ENCODE results near the gene TUBGCP2.

Gene TUBGCP2

DNA sequence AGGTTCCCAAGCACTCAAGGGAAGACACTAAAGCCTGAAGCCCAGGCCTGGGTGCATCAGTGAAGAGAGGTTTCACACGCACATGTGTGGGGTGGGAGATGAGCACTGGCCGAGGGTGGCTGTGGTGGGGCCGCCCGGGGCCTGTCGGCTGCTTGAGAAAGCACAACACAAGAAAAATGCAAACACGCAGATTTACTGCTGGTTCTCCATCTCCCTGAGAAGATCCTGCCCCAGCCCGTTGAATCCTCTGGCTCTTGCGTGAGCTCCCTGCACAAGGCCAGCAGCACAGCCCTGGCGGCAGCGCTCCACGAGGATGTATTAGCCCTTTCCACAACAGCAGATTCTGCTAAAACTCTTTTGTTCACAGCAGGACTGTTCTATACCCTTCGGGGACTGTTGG is 6.2 kb upstream of the TUBGCP2 start:
- H3K9me3 ChIP-seq (ENCODE audit: low read depth, low read length): no peaks in the 10 kb centered on the region
- no peak overlapping the region for H3K27ac ChIP-seq
- no peak overlapping the region for H3K9ac ChIP-seq (ENCODE audit: insufficient read length)
- TF ChIP-seq POLR2AphosphoS5 (IDR thresholded peaks at IDR 0.05; ENCODE audit: borderline replicate concordance, low read depth, low read length): no peak
- no peak for TF ChIP-seq EZH2 (IDR thresholded peaks at IDR 0.05)
- no peak for DNase-seq (ENCODE audit: low read depth, low spot score)
- no peaks in the 10 kb centered on the region; the same call in 1 of the 2 replicates for H3K36me3 ChIP-seq (ENCODE audit: insufficient read depth, low read length)
- no peak overlapping the region for H3K4me3 ChIP-seq

DNA sequence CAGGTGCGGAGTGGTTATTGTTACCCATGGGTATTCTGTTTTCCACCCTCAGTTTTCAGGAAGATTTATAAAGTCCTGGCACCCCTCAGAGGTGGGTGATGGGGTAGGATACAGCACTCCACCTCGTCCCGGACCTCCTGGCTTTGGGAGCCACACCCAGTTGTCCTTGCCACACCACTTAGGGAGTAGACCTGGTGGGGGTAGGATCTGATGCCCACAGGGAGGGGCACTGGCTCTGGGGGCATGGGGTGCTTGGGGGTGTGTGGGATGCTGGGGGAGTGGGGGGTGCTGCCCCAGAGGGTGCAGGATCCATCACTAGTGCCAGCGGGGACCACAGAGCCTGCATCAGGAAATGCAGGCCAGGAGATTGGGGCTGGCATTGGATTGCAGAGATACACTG is 4.5 kb upstream of the TUBGCP2 start:
- Histone ChIP-seq H3K36me3 (ENCODE audit: insufficient read depth, low read length) (no peaks in the 10 kb centered on the region; the same call in 1 of the 2 replicates), H3K4me3 (no peak overlapping the region), H3K9ac (ENCODE audit: insufficient read length) (no peak overlapping the region), H3K27ac (no peak overlapping the region), H3K9me3 (ENCODE audit: low read depth, low read length) (no peaks in the 10 kb centered on the region)
- TF ChIP-seq POLR2AphosphoS5 (IDR thresholded peaks at IDR 0.05; ENCODE audit: borderline replicate concordance, low read depth, low read length) (no peak), FOXP2 (optimal IDR thresholded peaks at IDR 0.05; ENCODE audit: control extremely low read depth, extremely low read length, insufficient read depth) (no peak), EZH2 (IDR thresholded peaks at IDR 0.05) (no peak)
- no peak for DNase-seq (ENCODE audit: low read depth, low spot score)

DNA sequence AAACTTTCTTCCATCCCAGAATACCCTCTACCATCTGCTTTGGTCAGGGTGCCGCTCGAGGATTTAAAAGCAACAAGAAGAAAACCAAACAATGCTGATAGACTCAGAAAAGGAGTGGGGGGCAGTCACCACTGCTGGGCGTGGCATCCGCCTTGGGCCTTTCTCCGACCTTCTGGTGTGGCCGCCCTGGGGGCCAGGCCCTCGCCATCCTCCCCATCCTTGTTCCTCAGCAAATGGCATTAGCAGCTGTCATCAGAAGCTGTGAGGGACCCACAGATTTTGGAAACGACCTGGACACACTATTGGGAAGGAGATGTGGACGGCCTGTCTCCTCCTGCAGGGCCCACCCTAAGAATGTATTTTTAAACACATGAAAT is 4.1 kb upstream of the TUBGCP2 start:
- H3K4me3 ChIP-seq: no peak overlapping the region
- no peak overlapping the region for H3K27ac ChIP-seq
- H3K9me3 ChIP-seq (ENCODE audit: low read depth, low read length): no peaks in the 10 kb centered on the region
- no peaks in the 10 kb centered on the region; the same call in 1 of the 2 replicates for H3K36me3 ChIP-seq (ENCODE audit: insufficient read depth, low read length)
- H3K9ac ChIP-seq (ENCODE audit: insufficient read length): no peak overlapping the region
- no peak for TF ChIP-seq EZH2 (IDR thresholded peaks at IDR 0.05)
- no peak for DNase-seq (ENCODE audit: low read depth, low spot score)

DNA sequence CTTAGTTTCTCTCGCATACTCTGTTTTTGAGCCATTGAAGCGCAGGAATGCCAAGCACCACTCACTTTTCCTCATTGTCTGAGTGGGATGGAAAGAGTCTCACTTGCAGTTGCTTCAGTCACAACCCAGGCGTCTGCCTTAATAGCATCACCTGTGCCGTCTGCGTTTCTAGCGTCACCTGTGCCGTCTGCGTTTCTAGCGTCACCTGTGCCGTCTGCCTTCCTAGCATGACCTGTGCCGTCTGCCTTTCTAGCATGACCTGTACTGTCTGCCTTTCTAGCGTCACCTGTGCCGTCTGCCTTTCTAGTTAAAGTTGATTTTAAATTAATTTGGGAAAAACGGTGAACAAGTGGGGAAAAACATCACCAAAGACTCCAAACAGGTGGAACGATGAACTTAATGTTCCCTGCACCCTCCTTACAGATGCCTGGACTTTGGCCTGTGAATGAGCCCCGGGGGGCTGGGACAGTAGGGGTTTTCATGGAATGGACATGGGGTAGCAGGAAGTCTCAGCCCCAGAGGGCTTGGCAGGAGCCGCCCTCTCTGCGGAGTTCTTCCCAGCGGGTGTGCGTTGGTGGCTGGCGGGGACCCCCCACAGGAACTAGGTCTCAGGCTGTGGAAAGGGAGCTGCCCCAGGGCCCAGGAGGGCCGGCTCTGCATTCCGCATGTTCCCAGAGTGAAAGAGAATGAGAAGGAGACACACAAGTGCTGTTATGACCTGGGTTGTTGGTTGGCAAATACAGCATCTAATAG is 3.5 kb upstream of the TUBGCP2 start:
- Histone ChIP-seq H3K9ac (ENCODE audit: insufficient read length) (no peak overlapping the region), H3K4me3 (no peak overlapping the region), H3K36me3 (ENCODE audit: insufficient read depth, low read length) (no peaks in the 10 kb centered on the region; the same call in 1 of the 2 replicates), H3K27ac (no peak overlapping the region), H3K9me3 (ENCODE audit: low read depth, low read length) (no peaks in the 10 kb centered on the region)
- no peak for TF ChIP-seq EZH2 (IDR thresholded peaks at IDR 0.05)
- TF ChIP-seq POLR2AphosphoS5 (IDR thresholded peaks at IDR 0.05; ENCODE audit: borderline replicate concordance, low read depth, low read length): no peak
- no peak for TF ChIP-seq FOXP2 (optimal IDR thresholded peaks at IDR 0.05; ENCODE audit: control extremely low read depth, extremely low read length, insufficient read depth)
- no peak for DNase-seq (ENCODE audit: low read depth, low spot score)

DNA sequence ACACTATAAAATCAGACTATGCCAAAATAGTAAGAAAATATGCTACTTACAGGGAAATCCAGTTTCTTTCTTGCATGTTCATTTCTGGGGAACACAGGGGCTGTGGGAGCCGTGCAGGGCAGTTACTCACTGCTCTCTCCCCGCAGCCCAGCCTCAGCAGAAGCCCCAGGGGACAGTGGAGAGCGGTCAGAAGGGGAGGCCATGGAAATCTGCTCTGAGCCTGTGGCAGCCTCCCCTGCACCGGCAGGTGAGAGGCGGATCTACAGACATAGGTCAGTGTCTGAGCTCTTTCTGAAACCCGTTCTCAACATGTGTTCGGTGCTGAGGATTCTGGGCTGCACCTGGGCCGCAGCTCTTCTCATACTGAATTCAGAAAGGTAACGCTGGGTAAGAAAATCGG is 2.9 kb upstream of the TUBGCP2 start:
- H3K27ac ChIP-seq: no peak overlapping the region
- H3K36me3 ChIP-seq (ENCODE audit: insufficient read depth, low read length): no peaks in the 10 kb centered on the region; the same call in 1 of the 2 replicates
- no peak for TF ChIP-seq POLR2AphosphoS5 (IDR thresholded peaks at IDR 0.05; ENCODE audit: borderline replicate concordance, low read depth, low read length)
- TF ChIP-seq FOXP2 (optimal IDR thresholded peaks at IDR 0.05; ENCODE audit: control extremely low read depth, extremely low read length, insufficient read depth): no peak
- no peak for TF ChIP-seq EZH2 (IDR thresholded peaks at IDR 0.05)
- DNase-seq (ENCODE audit: low read depth, low spot score): no peak
- H3K9ac ChIP-seq (ENCODE audit: insufficient read length): no peak overlapping the region
- no peaks in the 10 kb centered on the region for H3K9me3 ChIP-seq (ENCODE audit: low read depth, low read length)
- H3K4me3 ChIP-seq: no peak overlapping the region

DNA sequence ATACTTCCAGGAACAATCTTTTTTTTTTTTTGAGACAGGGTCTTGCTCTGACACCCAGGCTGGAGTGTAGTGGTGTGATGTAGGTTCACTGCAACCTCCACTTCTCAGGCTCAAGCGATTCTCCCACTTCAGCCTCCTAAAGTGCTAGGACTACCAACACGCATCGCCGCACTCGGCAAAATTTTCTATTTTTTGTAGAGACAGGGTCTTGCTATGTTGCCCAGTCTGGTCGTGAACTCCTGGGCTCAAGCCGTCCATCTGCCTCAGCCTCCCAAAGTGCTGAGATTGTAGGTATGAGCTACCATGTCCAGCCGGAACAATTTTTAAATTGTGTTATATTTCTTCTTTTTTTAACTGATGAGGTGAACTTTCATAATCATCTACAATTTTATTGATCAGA is 2.1 kb upstream of the TUBGCP2 start:
- DNase-seq (ENCODE audit: low read depth, low spot score): no peak
- no peak overlapping the region for H3K9ac ChIP-seq (ENCODE audit: insufficient read length)
- H3K9me3 ChIP-seq (ENCODE audit: low read depth, low read length): no peaks in the 10 kb centered on the region
- no peaks in the 10 kb centered on the region; the same call in 1 of the 2 replicates for H3K36me3 ChIP-seq (ENCODE audit: insufficient read depth, low read length)
- TF ChIP-seq EZH2 (IDR thresholded peaks at IDR 0.05): no peak
- H3K27ac ChIP-seq: no peak overlapping the region
- no peak overlapping the region for H3K4me3 ChIP-seq

DNA sequence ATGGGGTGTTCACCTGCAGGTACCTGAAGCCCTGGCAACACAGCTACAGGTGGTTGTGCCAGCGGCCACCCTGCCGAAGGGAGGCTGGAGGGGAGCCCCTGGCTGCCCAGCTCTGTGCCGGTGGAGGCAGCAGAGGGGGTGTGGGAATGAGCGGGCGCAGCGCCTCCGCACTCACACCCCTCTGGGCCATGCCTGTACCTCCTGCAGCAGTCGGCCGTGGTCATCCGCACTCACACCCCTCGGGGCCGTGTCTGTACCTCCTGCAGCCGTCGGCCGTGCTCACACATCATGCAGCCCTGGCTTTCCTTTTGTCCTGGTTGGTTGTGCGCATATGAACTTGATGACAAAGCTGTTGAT is 1.7 kb upstream of the TUBGCP2 start:
- TF ChIP-seq FOXP2 (optimal IDR thresholded peaks at IDR 0.05; ENCODE audit: control extremely low read depth, extremely low read length, insufficient read depth) (no peak), POLR2AphosphoS5 (IDR thresholded peaks at IDR 0.05; ENCODE audit: borderline replicate concordance, low read depth, low read length) (no peak), EZH2 (IDR thresholded peaks at IDR 0.05) (no peak)
- no peaks in the 10 kb centered on the region; the same call in 1 of the 2 replicates for H3K36me3 ChIP-seq (ENCODE audit: insufficient read depth, low read length)
- DNase-seq (ENCODE audit: low read depth, low spot score): no peak
- no peak overlapping the region for H3K27ac ChIP-seq
- H3K9me3 ChIP-seq (ENCODE audit: low read depth, low read length): no peaks in the 10 kb centered on the region
- H3K4me3 ChIP-seq: no peak overlapping the region
- no peak overlapping the region for H3K9ac ChIP-seq (ENCODE audit: insufficient read length)

DNA sequence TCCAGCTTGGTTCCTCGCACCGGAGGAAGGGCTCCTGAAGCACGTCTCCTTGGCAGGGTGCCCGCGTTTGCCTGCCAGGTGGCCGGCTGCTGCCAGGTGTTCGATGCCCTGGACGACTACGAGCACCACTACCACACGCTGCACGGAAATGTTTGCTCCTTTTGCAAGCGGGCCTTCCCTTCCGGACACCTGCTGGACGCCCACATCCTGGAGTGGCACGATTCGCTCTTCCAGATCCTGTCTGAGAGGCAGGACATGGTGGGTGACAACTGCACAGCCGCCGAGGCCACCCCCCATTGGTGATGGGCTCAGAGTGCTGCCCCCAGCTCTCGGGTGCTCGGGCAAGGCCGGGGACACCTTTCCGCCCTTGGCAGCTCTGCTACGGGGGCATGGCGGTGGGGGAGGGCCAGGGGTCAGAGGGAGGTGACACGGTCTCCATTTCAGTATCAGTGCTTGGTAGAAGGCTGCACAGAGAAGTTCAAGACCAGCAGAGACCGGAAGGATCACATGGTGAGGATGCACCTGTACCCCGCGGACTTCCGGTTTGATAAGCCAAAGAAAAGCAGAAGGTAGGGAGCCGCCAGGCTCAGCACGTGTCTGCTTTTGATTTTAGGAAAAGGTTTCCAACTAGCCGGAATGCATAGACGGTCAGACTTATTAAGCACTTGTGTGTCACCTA is 1.2 kb upstream of the TUBGCP2 start:
- no peak for TF ChIP-seq EZH2 (IDR thresholded peaks at IDR 0.05)
- no peak for TF ChIP-seq FOXP2 (optimal IDR thresholded peaks at IDR 0.05; ENCODE audit: control extremely low read depth, extremely low read length, insufficient read depth)
- no peak for TF ChIP-seq POLR2AphosphoS5 (IDR thresholded peaks at IDR 0.05; ENCODE audit: borderline replicate concordance, low read depth, low read length)
- no peak overlapping the region for H3K9ac ChIP-seq (ENCODE audit: insufficient read length)
- H3K27ac ChIP-seq: no peak overlapping the region
- H3K4me3 ChIP-seq: no peak overlapping the region
- H3K9me3 ChIP-seq (ENCODE audit: low read depth, low read length): no peaks in the 10 kb centered on the region
- H3K36me3 ChIP-seq (ENCODE audit: insufficient read depth, low read length): no peaks in the 10 kb centered on the region; the same call in 1 of the 2 replicates
- DNase-seq (ENCODE audit: low read depth, low spot score): no peak

Data from SK-N-MC (cell line).